Stimulated activated memory B cell treated with anti-CD40 and anti-IgM and Interleukin-4, amounts not matched to agents 10 μg/mL and 1 μg/mL and 100 μg/mL, for 72 hours (primary cell): ENCODE measurements around the gene THAP7.
A peak's percentile ranks its signal among the peaks of the same experiment; 100 is the strongest.

Experiments
- ATAC-seq: fragments of 150-1000 bp; cut with Tn5 transposase; 2 replicates; pipeline ENCODE4 v1.10.0; 2021
- H3K27ac Mint-ChIP-seq: one replicate; pipeline ENCODE4 v1.8.0; 2022; ENCODE audit warnings: mild to moderate bottlenecking, mixed read lengths
- H3K27me3 Mint-ChIP-seq: one replicate; pipeline ENCODE4 v1.8.0; 2022; ENCODE audit warnings: mixed read lengths
- H3K36me3 Mint-ChIP-seq: one replicate; pipeline ENCODE4 v1.8.0; 2022; ENCODE audit warnings: mixed read lengths
- H3K4me1 Mint-ChIP-seq: one replicate; pipeline ENCODE4 v1.8.0; 2022; ENCODE audit warnings: mixed read lengths
- H3K4me3 Mint-ChIP-seq: one replicate; pipeline ENCODE4 v1.8.0; 2022; ENCODE audit warnings: mild to moderate bottlenecking, moderate library complexity, mixed read lengths
- H3K9me3 Mint-ChIP-seq: one replicate; pipeline ENCODE4 v1.8.0; 2022; ENCODE audit warnings: mixed read lengths

Gene THAP7

DNA sequence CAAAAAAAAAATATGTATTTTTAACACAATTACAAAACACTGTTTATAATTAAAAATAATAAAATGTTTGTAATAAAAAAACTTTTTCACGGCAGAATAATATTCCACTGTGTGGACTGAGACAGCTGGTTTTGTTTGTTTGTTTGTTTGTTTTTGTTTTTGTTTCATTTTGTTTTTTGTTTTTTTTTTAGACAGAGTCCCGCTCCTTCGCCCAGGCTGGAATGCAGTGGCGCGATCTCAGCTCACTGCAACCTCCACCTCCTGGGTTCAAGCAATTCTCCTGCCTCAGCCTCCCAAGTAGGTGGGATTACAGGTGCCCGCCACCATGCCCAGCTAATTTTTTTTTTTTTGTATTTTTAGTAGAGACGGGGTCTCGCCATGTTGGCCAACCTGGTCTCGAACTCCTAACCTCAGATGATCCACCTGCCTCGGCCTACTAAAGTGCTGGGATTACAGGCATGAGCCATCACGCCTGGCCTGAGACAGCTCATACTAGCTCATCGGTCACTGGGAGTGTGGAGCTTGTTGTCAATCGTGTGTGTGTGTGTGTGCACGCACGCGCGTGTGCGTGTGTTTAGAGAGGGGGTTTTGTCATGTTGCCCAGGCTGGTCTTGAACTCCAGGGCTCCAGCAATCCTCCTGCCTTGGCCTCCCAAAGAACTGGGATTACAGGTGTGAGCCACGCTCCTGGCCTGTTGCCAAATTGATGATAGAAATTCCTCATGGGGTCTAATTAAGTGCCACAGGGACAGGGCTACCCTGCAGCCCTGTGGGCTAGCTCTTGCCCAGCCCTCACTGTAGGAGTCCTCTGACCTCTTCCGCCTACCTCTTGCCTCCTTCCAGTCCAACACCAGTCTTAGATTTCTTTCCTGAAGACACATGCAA is 42.1 kb downstream of the THAP7 start:
- no peak for ATAC-seq
- no peak overlapping the region for H3K27ac Mint-ChIP-seq
- H3K4me3 Mint-ChIP-seq = no peak overlapping the region
- no peaks in the 10 kb centered on the region for H3K36me3 Mint-ChIP-seq
- H3K9me3 Mint-ChIP-seq = no peaks in the 10 kb centered on the region
- peaks cover 40% of the 10 kb centered on the region for H3K4me1 Mint-ChIP-seq
- H3K27me3 Mint-ChIP-seq = peaks cover 13% of the 10 kb centered on the region

DNA sequence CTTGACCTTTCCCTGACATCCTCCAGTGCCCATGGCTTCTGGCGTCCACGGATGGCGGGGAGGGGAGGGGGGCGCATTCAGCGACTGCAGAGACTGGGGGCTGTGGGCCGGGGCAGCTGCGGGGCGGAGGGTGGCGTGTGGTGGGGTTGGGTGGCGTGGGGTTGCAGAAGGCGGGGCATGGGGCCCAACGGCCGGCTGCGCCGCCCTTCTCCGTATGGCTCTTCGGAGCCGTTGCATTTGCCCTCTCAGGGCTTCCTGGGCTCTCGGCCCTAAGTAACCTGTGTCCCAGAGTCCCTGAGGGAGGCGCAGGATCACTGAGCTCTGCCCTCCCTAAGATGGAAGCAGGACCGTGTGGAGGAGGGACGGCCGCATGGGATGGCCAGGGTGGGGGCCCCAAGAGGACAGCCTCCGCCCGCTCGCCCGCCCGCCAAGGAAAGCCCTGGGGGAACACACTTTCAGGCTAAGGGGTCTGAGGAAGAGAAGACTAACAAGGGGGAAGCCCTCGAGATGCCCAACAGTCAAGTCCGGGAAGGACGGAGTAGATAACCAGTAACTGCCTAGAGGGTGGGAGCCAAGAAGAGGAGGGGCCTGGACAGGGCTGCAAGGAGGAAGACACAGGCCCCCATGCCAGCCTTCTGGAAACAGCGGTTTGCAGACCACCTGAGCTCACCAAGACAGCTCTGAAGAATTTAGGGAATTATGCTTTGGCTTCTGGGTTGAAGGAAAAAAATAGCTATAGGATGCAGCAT is 44.1 kb downstream of the THAP7 start:
- Mint-ChIP-seq H3K27ac (peak overlapping the region; percentile 20), H3K4me1 (peaks cover 27% of the 10 kb centered on the region), H3K36me3 (peaks cover under 1% of the 10 kb centered on the region), H3K4me3 (peak overlapping the region; percentile 82), H3K27me3 (peaks cover 13% of the 10 kb centered on the region), H3K9me3 (no peaks in the 10 kb centered on the region)
- ATAC-seq = peak; percentile 73

DNA sequence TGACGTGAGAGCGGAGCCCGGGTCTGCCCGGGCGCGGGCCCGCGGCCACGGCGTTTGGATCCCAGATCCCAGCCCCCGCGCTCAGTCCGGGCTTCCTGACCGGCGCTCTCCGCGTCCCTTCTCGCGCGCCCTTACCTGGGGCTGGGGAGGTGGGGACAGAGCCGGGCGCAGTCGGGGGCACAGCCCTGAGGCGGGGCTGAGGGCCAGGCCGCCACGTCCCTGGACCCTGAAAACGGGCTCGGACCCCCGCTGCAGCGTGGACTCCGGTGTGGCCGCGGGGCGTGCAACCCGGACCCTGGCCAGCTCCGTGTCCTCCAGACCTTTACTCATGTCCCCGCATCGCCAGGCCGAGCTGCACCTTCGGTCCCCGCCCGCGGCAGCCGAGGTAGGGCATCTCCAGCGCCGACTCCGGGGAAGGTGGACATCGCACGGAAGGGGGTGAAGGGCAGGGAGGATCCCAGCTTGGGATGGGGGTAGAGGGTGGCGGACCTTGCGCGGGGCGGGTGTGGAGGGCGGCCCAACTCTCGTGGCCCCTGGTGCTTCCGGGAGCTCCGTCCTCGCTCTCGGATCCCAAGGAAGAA is 44.7 kb downstream of the THAP7 start:
- ATAC-seq = peak; percentile 44
- Mint-ChIP-seq H3K36me3 (peaks cover 7% of the 10 kb centered on the region), H3K4me3 (peak overlapping the region; percentile 82), H3K27ac (peak overlapping the region; percentile 20), H3K4me1 (peaks cover 25% of the 10 kb centered on the region), H3K27me3 (peaks cover 13% of the 10 kb centered on the region), H3K9me3 (no peaks in the 10 kb centered on the region)

GRCh38 chr22:20956258-20957101 is 45.4 kb downstream of the THAP7 start:
- peak overlapping the region; percentile 82 for H3K4me3 Mint-ChIP-seq
- H3K27me3 Mint-ChIP-seq = peaks cover 13% of the 10 kb centered on the region
- H3K36me3 Mint-ChIP-seq = peaks cover 7% of the 10 kb centered on the region
- no peaks in the 10 kb centered on the region for H3K9me3 Mint-ChIP-seq
- H3K4me1 Mint-ChIP-seq = peaks cover 18% of the 10 kb centered on the region
- peak overlapping the region; percentile 20 for H3K27ac Mint-ChIP-seq
- no peak for ATAC-seq

- H3K36me3 Mint-ChIP-seq = peaks cover 7% of the 10 kb centered on the region
- no peak for ATAC-seq
- peaks cover 18% of the 10 kb centered on the region for H3K4me1 Mint-ChIP-seq
- H3K27me3 Mint-ChIP-seq = peaks cover 13% of the 10 kb centered on the region
- no peaks in the 10 kb centered on the region for H3K9me3 Mint-ChIP-seq
- H3K4me3 Mint-ChIP-seq = no peak overlapping the region
- H3K27ac Mint-ChIP-seq = no peak overlapping the region
Observed at GRCh38 chr22:20955548-20955947, 46.4 kb downstream of the THAP7 start.

GRCh38 chr22:20953668-20954500 is 48.0 kb downstream of the THAP7 start:
- no peaks in the 10 kb centered on the region for H3K9me3 Mint-ChIP-seq
- peaks cover 19% of the 10 kb centered on the region for H3K36me3 Mint-ChIP-seq
- no peak for ATAC-seq
- H3K27me3 Mint-ChIP-seq = peaks cover 13% of the 10 kb centered on the region
- no peak overlapping the region for H3K4me3 Mint-ChIP-seq
- H3K4me1 Mint-ChIP-seq = peaks cover 18% of the 10 kb centered on the region
- no peak overlapping the region for H3K27ac Mint-ChIP-seq

DNA sequence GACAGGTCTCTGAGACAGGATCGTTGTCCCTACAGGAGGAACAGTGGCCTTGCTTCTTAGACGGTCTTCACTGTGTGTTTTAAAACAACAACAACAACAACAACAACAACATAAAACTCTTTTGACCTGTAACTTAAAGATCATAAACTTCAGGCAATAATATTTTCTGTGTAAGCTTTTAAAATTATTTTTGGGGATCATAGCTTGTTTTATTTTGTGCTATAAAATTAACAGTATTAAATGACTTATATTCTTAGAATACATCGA is 48.6 kb downstream of the THAP7 start:
- Mint-ChIP-seq H3K9me3 (no peaks in the 10 kb centered on the region), H3K4me1 (peaks cover 15% of the 10 kb centered on the region), H3K27me3 (peaks cover 8% of the 10 kb centered on the region), H3K36me3 (peaks cover 19% of the 10 kb centered on the region), H3K4me3 (no peak overlapping the region), H3K27ac (no peak overlapping the region)
- ATAC-seq = no peak

GRCh38 chr22:20952544-20953341 is 49.2 kb downstream of the THAP7 start:
- H3K27me3 Mint-ChIP-seq = peaks cover 3% of the 10 kb centered on the region
- no peaks in the 10 kb centered on the region for H3K9me3 Mint-ChIP-seq
- no peak for ATAC-seq
- peaks cover 19% of the 10 kb centered on the region for H3K36me3 Mint-ChIP-seq
- no peak overlapping the region for H3K4me3 Mint-ChIP-seq
- H3K4me1 Mint-ChIP-seq = peaks cover 10% of the 10 kb centered on the region
- H3K27ac Mint-ChIP-seq = no peak overlapping the region

- no peak overlapping the region for H3K4me3 Mint-ChIP-seq
- peaks cover 19% of the 10 kb centered on the region for H3K36me3 Mint-ChIP-seq
- H3K27ac Mint-ChIP-seq = no peak overlapping the region
- H3K4me1 Mint-ChIP-seq = peaks cover 8% of the 10 kb centered on the region
- no peaks in the 10 kb centered on the region for H3K9me3 Mint-ChIP-seq
- ATAC-seq = no peak
- H3K27me3 Mint-ChIP-seq = no peaks in the 10 kb centered on the region
Observed at GRCh38 chr22:20951932-20952380, 50.0 kb downstream of the THAP7 start.

DNA sequence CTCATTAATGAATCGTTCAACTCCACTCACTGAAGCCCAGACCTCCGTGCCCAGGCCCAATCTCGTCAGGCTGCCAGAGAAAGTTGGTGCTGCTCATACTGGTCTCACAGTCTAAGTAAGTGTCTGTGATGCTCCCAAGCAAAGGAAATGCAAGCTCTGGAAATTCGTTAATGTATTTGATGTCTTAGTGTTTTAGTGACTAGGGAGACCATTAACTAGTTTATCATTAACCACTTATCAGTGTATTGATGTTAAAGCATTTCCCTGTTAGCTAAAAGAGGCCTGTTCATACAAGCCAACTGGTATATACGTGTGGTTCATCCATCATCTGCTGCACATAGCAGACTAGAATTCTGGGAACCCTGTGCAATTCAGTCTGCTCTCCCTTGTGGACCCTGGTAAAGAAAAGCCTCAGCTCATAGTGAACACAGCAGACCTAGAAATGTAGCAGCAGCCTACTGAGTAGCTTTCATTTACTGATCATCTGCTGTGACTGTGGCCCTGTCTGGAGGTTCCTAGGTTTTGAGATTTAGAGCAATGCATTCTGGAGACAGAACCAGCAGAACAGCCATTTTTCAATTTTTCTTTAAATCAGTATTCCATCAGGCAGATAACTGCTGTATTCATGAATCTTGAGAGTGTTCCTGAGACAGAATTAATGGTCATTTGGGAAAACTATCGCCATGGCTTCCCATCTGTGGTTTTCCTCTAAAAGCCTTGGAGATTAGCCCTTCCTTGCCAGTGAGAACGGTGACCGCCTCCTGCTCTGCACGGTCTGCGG is 50.6 kb downstream of the THAP7 start:
- ATAC-seq = no peak
- Mint-ChIP-seq H3K27me3 (no peaks in the 10 kb centered on the region), H3K4me1 (peaks cover 9% of the 10 kb centered on the region), H3K4me3 (no peak overlapping the region), H3K9me3 (no peaks in the 10 kb centered on the region), H3K27ac (no peak overlapping the region), H3K36me3 (peaks cover 19% of the 10 kb centered on the region)

DNA sequence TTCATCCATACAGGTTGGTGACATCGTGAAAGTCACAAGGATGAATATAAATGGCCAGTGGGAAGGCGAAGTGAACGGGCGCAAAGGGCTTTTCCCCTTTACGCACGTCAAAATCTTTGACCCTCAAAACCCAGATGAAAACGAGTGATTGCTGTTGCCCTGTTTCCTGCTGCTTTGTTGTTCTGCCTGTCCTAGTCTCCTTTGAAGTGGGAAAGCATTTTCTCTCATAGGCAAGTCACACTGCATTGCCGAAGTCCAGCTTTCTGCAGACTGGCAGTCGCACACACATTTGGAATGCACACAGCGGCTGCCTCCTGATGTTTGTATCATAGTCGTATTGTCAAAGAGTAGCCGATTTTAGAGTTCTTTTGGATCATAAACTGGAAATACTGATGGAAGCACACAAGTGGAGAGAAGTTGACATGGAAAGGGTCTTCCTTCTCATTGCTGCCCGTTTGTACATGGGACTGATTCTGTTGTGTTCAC is 52.2 kb downstream of the THAP7 start:
- H3K9me3 Mint-ChIP-seq = no peaks in the 10 kb centered on the region
- no peak for ATAC-seq
- H3K27me3 Mint-ChIP-seq = no peaks in the 10 kb centered on the region
- peaks cover 19% of the 10 kb centered on the region for H3K36me3 Mint-ChIP-seq
- peaks cover 21% of the 10 kb centered on the region for H3K4me1 Mint-ChIP-seq
- no peak overlapping the region for H3K27ac Mint-ChIP-seq
- no peak overlapping the region for H3K4me3 Mint-ChIP-seq
